Right lobe of liver (tissue), 4 donors: ENCODE results near the gene HACD2.

ENCODE experiments used
- POLR2A ChIP-seq: fragments of 450-650 bp; IDR thresholded peaks from one replicate; pipeline ENCODE4 v1.6.1; 2017; ENCODE audit warnings: antibody characterized with exemption, mild to moderate bottlenecking
- TF ChIP-seq, protein P1 (sequence below), 4 donors: fragments of 200-600 bp in 3 of 4; fragments of 450-650 bp in 1 of 4; IDR thresholded peaks; one replicate each; pipeline versions ENCODE4 v1.5.1 to v1.8.0; 2016 to 2022; ENCODE audit warnings: antibody characterized with exemption in 4 of 4, mild to moderate bottlenecking in 2 of 4
- donor health status: DM: no; HTN: no; CAD: no.
- donor health status: DM: no; HTN: no; CAD: no.
- donor health status: DM: no; HTN: yes; CAD: no.

DNA sequence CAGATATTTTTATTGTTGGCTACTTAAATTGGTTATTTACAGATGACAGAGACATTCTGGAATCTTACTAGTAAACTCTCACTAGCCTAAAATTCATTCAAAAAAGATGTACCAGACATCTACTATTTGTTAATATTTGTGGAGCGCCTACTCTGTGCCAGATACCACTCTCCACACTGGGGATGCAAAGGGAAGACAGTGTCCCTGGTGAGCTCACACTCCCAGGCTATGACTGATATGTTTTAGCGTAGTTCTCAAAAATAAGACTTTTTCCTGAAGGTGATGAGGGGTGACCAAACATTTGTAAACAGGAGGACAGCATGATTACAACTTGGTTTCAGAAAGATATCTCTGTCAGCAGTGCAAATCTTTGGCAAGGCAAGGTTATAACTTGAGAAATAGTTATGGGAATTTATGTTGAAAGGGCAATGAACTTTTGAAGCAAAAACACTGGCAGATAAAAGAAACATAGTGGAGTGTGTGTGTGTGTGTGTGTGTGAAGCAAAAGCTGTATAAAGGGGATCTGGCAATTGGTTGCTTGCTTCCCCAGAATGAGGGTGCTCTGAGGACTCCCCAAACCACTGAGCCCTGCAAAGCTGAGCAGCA is 51.2 kb downstream of the HACD2 start:
- TF ChIP-seq, protein P1, sequence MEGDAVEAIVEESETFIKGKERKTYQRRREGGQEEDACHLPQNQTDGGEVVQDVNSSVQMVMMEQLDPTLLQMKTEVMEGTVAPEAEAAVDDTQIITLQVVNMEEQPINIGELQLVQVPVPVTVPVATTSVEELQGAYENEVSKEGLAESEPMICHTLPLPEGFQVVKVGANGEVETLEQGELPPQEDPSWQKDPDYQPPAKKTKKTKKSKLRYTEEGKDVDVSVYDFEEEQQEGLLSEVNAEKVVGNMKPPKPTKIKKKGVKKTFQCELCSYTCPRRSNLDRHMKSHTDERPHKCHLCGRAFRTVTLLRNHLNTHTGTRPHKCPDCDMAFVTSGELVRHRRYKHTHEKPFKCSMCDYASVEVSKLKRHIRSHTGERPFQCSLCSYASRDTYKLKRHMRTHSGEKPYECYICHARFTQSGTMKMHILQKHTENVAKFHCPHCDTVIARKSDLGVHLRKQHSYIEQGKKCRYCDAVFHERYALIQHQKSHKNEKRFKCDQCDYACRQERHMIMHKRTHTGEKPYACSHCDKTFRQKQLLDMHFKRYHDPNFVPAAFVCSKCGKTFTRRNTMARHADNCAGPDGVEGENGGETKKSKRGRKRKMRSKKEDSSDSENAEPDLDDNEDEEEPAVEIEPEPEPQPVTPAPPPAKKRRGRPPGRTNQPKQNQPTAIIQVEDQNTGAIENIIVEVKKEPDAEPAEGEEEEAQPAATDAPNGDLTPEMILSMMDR (IDR thresholded peaks at IDR 0.05): no peak
- no peak for TF ChIP-seq POLR2A
